SIG-M5 (cell line): Measurements from ENCODE around the gene TANC1.
A peak's percentile ranks its signal among the peaks of the same experiment; 100 is the strongest.

ENCODE experiments used
- DNase-seq: peaks from one replicate; lab custom pipeline; 2025; lab: John Stamatoyannopoulos, UW

Gene TANC1

GRCh38 chr2:159225025-159226016, 256.9 kb downstream of the TANC1 start:
- DNase-seq = no peak

GRCh38 chr2:159226059-159226461, 257.6 kb downstream of the TANC1 start:
- DNase-seq = no peak

- DNase-seq = no peak
These were observed 258.4 kb downstream of the TANC1 start for GRCh38 chr2:159226608-159227385.

GRCh38 chr2:159227467-159227866, 259.0 kb downstream of the TANC1 start:
- no peak for DNase-seq

GRCh38 chr2:159228081-159228581, 259.7 kb downstream of the TANC1 start:
- no peak for DNase-seq

- DNase-seq = no peak
These were observed 261.2 kb downstream of the TANC1 start for GRCh38 chr2:159229476-159230144.

- no peak for DNase-seq
These were observed 261.9 kb downstream of the TANC1 start for GRCh38 chr2:159230145-159230877.

GRCh38 chr2:159232456-159233170, 264.2 kb downstream of the TANC1 start:
- DNase-seq = no peak

GRCh38 chr2:159234868-159235267, 266.4 kb downstream of the TANC1 start:
- DNase-seq = no peak

GRCh38 chr2:159243529-159243928, 275.1 kb downstream of the TANC1 start:
- no peak for DNase-seq

- DNase-seq = no peak
These were observed 278.0 kb downstream of the TANC1 start for GRCh38 chr2:159246325-159246988.

GRCh38 chr2:159249990-159250715, 281.7 kb downstream of the TANC1 start:
- DNase-seq = peak; percentile 28

GRCh38 chr2:159251296-159252173, 283.1 kb downstream of the TANC1 start:
- DNase-seq = no peak

GRCh38 chr2:159252905-159253304, 284.5 kb downstream of the TANC1 start:
- DNase-seq = no peak

- no peak for DNase-seq
These were observed 287.7 kb downstream of the TANC1 start for GRCh38 chr2:159256159-159256558.

- no peak for DNase-seq
These were observed 293.8 kb downstream of the TANC1 start for GRCh38 chr2:159262226-159262625.

- DNase-seq = no peak
These were observed 294.5 kb downstream of the TANC1 start for GRCh38 chr2:159262904-159263303.

- no peak for DNase-seq
These were observed 296.7 kb downstream of the TANC1 start for GRCh38 chr2:159265171-159265576.
